ENCODE results near the gene TMEM120A.

TMEM120A gene

DNA sequence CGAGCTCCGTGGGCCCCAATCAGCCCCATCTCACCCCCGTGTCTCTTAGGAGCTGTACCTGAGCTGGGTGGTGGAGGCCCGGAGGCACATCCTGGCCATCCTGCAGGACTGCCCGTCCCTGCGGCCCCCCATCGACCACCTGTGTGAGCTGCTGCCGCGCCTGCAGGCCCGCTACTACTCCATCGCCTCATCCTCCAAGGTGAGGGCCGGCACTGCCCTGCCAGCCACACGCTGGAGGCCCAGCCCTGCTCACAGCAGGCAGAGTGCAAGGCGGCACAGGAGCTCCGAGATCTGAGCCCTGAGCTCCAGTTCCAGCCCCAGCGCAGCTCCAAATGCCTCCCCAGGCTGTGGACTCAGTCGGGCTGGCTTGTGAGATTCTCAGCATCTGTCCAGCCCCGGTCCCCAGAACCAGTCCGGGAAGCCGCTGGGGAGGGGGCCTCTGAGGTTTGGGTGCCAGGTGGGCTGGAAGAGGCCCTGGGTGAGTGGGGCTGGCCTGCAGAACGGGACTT, 9.3 kb downstream of the TMEM120A start:
- H3K9ac ChIP-seq (ENCODE audit: low read depth, low read length), result no peak overlapping the region
- H3K36me3 ChIP-seq (ENCODE audit: insufficient read depth, low read depth, low read length), result peaks cover 78% of the 10 kb centered on the region
- H3K4me3 ChIP-seq (ENCODE audit: low read length), result no peak overlapping the region
- no peaks in the 10 kb centered on the region for H3K27me3 ChIP-seq (ENCODE audit: insufficient read depth, low read length)
- H3K27ac ChIP-seq (ENCODE audit: low read length), result no peak overlapping the region
- H3K9me3 ChIP-seq (ENCODE audit: insufficient read depth, low read depth, low read length), result no peaks in the 10 kb centered on the region
- no peaks in the 10 kb centered on the region for H3K4me1 ChIP-seq (ENCODE audit: insufficient read depth, low read length)

DNA sequence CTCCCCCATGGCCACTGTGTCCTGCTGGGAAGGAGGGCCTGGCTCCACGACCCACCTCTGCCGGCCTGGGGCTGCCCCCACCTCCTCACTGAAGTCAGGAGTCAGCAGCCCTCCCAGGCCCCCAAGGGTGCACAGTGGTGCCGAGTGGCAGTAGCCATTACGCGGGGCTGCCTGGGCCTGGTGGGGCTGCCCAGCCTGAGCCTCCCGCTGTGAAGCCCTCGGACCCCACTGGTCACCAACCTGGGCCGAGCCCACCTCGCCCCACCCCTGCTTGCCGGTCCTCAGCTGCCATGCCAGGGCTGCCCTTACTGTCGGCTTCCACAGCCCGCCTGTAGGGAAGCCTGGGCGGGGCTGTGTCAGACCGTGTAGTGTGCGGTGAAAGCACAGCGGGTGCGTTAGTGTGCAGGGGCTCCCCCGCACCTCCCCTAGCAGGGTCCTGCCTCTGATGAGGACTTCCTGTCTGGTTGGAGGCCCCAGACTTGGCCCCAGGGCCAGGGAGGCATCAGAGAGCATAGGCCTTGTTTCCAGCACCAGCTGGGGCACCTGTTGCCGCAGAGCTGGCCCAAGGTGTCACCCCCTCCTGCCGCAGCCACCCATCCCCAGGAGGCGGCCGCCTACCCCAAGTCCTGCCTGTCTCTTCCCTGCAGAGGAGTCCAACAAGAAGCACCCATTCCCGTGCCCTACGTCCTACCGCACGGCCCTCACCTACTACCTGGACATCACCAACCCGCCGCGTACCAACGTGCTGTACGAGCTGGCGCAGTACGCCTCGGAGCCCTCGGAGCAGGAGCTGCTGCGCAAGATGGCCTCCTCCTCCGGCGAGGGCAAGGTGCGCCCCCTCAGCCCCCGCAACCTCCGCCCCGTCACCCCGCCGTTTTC, 10.0 kb downstream of the TMEM120A start:
- no peak overlapping the region for H3K4me3 ChIP-seq (ENCODE audit: low read length)
- no peak overlapping the region for H3K9ac ChIP-seq (ENCODE audit: low read depth, low read length)
- H3K9me3 ChIP-seq (ENCODE audit: insufficient read depth, low read depth, low read length), result no peaks in the 10 kb centered on the region
- no peak overlapping the region for H3K27ac ChIP-seq (ENCODE audit: low read length)
- H3K27me3 ChIP-seq (ENCODE audit: insufficient read depth, low read length), result no peaks in the 10 kb centered on the region
- H3K4me1 ChIP-seq (ENCODE audit: insufficient read depth, low read length), result no peaks in the 10 kb centered on the region
- H3K36me3 ChIP-seq (ENCODE audit: insufficient read depth, low read depth, low read length), result peaks cover 84% of the 10 kb centered on the region

DNA sequence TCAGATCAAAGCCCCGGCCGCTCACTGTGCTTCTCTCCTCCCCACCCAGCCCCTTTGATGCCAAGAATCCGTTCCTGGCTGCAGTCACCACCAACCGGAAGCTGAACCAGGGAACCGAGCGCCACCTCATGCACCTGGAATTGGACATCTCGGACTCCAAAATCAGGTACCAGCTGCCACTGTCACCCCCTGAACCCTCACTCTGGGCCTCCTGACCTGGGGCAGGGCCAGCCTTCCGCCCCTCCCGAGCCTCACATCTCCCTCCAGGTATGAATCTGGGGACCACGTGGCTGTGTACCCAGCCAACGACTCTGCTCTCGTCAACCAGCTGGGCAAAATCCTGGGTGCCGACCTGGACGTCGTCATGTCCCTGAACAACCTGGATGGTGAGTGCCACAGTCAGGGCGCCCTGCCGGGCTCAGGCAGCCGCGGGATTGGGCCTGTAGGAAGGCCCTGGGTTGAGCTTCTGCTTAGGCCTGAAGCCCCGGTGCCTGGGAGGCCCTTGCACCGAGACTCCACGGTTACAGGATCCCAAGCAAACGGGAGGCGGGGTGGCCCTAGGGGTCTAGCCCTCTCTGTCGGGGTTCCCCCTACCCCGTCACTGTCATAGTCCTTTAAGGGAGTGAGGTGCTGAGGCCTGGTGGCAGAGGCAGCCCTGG, 10.8 kb downstream of the TMEM120A start:
- no peaks in the 10 kb centered on the region for H3K4me1 ChIP-seq (ENCODE audit: insufficient read depth, low read length)
- H3K36me3 ChIP-seq (ENCODE audit: insufficient read depth, low read depth, low read length), result peaks cover 88% of the 10 kb centered on the region
- H3K9ac ChIP-seq (ENCODE audit: low read depth, low read length), result no peak overlapping the region
- H3K4me3 ChIP-seq (ENCODE audit: low read length), result no peak overlapping the region
- H3K9me3 ChIP-seq (ENCODE audit: insufficient read depth, low read depth, low read length), result no peaks in the 10 kb centered on the region
- no peaks in the 10 kb centered on the region for H3K27me3 ChIP-seq (ENCODE audit: insufficient read depth, low read length)
- H3K27ac ChIP-seq (ENCODE audit: low read length), result no peak overlapping the region

DNA sequence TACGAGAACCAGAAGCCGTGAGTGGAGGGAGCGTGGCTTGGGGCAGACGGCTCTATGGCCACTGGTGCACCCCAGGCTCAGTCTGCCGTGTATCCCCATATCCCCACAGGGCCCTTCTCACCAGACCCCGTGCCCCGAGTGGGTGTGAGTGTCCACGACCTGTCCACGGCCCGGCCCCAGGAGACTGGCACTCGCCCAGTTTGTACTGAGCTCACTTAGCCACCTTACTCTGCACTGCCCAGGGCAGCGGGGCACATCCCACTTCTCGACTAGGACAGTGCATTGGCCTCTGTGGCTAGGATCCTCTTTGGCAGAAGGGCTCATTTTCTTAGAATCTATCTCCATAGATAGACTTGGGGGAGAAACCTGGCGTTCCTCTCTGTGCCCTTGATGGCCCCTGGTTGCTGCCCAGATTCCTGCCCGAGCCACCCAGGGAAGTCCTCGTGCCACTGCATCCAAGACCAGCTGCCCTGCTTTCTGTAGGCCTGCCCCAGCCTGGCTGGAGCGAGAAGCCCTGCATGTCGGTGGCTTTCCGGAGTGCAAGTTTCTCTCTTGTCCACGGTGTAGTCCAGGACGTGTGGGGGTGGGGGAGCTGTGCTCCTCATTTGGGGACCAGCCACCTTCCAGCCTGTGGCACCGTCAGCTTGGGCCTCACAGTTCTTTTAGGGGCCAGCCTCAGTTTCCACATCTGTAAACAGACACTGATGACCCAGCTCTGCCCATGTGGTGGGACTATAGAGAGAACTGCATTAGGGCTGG, 11.9 kb downstream of the TMEM120A start:
- no peak overlapping the region for H3K4me3 ChIP-seq (ENCODE audit: low read length)

DNA sequence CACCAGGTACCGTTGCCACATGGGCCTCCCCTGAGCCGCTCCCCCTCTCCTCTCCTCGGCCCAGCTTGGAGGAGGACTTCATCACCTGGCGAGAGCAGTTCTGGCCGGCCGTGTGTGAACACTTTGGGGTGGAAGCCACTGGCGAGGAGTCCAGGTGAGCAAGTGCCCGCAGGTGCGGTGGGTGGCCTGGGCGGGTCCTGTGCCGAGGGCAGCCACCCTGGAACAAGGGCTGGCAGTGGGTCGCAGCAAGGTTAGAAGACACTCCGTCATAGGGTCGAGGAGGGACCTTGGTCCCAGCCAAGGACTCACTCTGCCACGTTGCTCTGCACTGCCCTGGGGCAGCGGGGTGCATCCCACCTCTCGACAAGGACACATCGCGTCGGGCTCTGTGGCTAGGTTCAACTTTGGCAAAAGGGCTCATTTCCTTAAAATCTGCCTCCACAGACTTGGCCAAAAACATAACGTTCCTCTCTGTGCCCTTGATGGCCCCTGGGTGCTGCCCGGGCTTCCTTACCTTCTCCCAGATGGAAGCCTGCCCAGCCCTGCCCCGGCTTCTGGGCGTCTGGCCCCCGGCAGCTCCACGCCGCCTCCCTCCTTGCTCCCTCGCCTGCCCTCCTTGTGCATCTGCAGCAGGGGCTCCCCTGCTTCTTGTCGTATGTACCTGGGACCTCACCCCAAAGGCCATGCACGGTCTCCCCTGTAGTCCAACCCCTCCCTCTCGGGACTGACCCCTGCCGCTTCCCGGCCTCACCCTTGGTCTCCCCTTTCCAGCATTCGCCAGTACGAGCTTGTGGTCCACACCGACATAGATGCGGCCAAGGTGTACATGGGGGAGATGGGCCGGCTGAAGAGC, 12.7 kb downstream of the TMEM120A start:
- H3K36me3 ChIP-seq (ENCODE audit: insufficient read depth, low read depth, low read length), result peaks cover 83% of the 10 kb centered on the region
- no peak overlapping the region for H3K27ac ChIP-seq (ENCODE audit: low read length)
- no peak overlapping the region for H3K9ac ChIP-seq (ENCODE audit: low read depth, low read length)
- no peaks in the 10 kb centered on the region for H3K4me1 ChIP-seq (ENCODE audit: insufficient read depth, low read length)
- H3K9me3 ChIP-seq (ENCODE audit: insufficient read depth, low read depth, low read length), result no peaks in the 10 kb centered on the region
- H3K4me3 ChIP-seq (ENCODE audit: low read length), result no peak overlapping the region
- no peaks in the 10 kb centered on the region for H3K27me3 ChIP-seq (ENCODE audit: insufficient read depth, low read length)

More for the DNA sequence above, 11.9 kb downstream of the TMEM120A start:
- H3K27me3 ChIP-seq (ENCODE audit: insufficient read depth, low read length), result no peaks in the 10 kb centered on the region
- no peak overlapping the region for H3K9ac ChIP-seq (ENCODE audit: low read depth, low read length)
- H3K27ac ChIP-seq (ENCODE audit: low read length), result no peak overlapping the region
- no peaks in the 10 kb centered on the region for H3K9me3 ChIP-seq (ENCODE audit: insufficient read depth, low read depth, low read length)
- no peaks in the 10 kb centered on the region for H3K4me1 ChIP-seq (ENCODE audit: insufficient read depth, low read length)
- H3K36me3 ChIP-seq (ENCODE audit: insufficient read depth, low read depth, low read length), result peaks cover 86% of the 10 kb centered on the region

DNA sequence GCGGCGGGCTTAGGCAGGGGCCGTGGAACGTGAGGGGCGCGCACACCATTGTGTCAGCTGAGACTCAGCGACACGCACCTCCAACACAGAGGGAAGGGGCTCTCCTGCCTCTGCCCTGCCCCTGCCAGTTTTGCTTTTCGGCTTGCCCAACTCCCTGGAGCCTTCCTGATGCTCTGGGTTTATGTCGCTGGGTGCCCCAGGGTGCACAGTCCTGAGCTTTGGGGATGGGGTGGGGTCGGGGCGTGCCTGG, 13.3 kb downstream of the TMEM120A start:
- no peak overlapping the region for H3K4me3 ChIP-seq (ENCODE audit: low read length)
- peaks cover 78% of the 10 kb centered on the region for H3K36me3 ChIP-seq (ENCODE audit: insufficient read depth, low read depth, low read length)
- no peaks in the 10 kb centered on the region for H3K27me3 ChIP-seq (ENCODE audit: insufficient read depth, low read length)
- no peaks in the 10 kb centered on the region for H3K4me1 ChIP-seq (ENCODE audit: insufficient read depth, low read length)
- H3K27ac ChIP-seq (ENCODE audit: low read length), result no peak overlapping the region
- H3K9ac ChIP-seq (ENCODE audit: low read depth, low read length), result no peak overlapping the region
- H3K9me3 ChIP-seq (ENCODE audit: insufficient read depth, low read depth, low read length), result no peaks in the 10 kb centered on the region

DNA sequence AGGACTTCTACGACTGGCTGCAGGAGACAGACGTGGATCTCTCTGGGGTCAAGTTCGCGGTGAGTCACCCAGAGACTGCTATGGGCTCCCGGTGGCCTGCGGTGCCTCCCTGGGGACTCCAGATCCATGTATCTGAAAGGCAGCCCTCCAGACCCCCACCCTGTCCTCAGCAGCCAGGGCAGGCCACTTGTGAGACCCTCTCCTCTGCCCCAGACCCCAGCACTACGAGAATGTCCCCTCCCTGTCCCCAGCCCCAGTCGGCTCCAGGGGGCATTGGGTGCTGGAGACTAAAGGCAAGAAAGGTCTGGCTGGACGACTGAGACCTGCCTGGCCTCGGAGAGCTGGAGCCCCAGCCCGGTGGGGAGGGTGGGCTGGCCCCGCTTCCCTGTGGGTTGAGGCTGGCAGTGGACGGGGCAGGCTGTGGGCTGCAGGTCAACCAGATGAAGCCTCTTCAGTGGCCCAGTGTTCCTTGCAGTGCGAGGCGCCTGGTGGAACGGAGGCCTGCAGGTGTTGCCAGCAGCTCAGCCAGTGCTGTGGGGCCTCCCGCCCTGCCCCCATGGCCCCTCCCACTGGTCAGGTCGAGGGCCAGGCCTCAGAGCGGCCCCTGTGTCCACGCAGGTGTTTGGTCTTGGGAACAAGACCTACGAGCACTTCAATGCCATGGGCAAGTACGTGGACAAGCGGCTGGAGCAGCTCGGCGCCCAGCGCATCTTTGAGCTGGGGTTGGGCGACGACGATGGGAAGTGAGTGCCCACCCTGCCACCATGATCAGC, 13.8 kb downstream of the TMEM120A start:
- H3K9ac ChIP-seq (ENCODE audit: low read depth, low read length), result no peak overlapping the region
- no peaks in the 10 kb centered on the region for H3K9me3 ChIP-seq (ENCODE audit: insufficient read depth, low read depth, low read length)
- peaks cover 73% of the 10 kb centered on the region for H3K36me3 ChIP-seq (ENCODE audit: insufficient read depth, low read depth, low read length)
- no peaks in the 10 kb centered on the region for H3K4me1 ChIP-seq (ENCODE audit: insufficient read depth, low read length)
- no peaks in the 10 kb centered on the region for H3K27me3 ChIP-seq (ENCODE audit: insufficient read depth, low read length)
- H3K4me3 ChIP-seq (ENCODE audit: low read length), result no peak overlapping the region
- H3K27ac ChIP-seq (ENCODE audit: low read length), result no peak overlapping the region

DNA sequence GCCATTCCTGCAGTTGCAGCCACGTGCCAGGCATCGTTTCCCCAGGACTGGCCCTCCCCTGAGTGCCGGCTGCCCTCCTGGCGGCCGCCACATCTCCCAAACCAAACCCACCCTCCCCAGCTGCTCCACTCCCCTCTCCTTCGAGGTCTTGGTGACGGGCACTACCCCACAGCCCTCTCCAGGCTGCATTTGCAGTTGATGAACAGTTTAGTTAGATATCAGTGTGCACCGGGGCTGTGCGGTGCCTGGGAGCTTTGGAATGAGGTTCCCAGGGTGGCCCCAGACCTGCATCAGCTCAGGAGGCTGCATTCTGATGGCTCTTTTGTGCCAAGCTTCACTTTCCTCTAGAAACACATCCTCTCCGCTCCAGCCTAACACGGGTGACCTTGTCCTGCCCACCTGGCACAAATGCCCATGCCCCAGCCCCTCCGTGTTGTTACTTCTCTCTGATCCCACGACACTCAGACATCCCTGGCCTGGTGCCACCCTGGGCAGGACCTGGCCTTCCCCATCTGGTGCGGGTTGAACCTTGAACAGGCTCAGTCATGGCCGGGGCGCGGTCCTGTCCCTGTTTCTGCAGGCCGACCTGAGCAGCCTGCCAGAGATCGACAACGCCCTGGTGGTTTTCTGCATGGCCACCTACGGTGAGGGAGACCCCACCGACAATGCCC, 14.5 kb downstream of the TMEM120A start:
- Histone ChIP-seq H3K9ac (ENCODE audit: low read depth, low read length) (no peak overlapping the region), H3K4me1 (ENCODE audit: insufficient read depth, low read length) (no peaks in the 10 kb centered on the region), H3K9me3 (ENCODE audit: insufficient read depth, low read depth, low read length) (no peaks in the 10 kb centered on the region), H3K27me3 (ENCODE audit: insufficient read depth, low read length) (no peaks in the 10 kb centered on the region), H3K27ac (ENCODE audit: low read length) (no peak overlapping the region), H3K36me3 (ENCODE audit: insufficient read depth, low read depth, low read length) (peaks cover 65% of the 10 kb centered on the region), H3K4me3 (ENCODE audit: low read length) (no peak overlapping the region)

DNA sequence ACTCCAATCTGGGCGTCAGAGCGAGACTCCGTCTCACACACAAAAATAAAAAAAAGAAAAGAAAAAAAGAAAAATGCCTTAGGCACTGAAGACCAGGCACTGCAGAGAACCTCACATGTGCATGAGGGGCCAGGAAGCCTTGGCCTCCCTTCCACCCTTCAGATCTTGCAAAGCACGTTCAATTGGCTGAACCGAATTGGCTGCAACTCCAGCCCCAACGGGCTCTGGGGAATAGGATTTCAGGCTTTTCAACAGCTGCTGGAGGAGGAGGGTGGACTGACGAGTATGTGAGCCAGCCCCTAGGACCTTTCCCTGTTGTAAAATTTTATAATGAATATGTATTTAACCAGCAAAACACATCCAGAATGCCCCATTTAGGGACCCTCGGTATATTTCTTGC, 16.7 kb downstream of the TMEM120A start:
- Histone ChIP-seq H3K4me3 (ENCODE audit: low read length) (no peak overlapping the region), H3K4me1 (ENCODE audit: insufficient read depth, low read length) (no peaks in the 10 kb centered on the region), H3K36me3 (ENCODE audit: insufficient read depth, low read depth, low read length) (peaks cover 59% of the 10 kb centered on the region), H3K27ac (ENCODE audit: low read length) (no peak overlapping the region), H3K9ac (ENCODE audit: low read depth, low read length) (no peak overlapping the region), H3K27me3 (ENCODE audit: insufficient read depth, low read length) (no peaks in the 10 kb centered on the region), H3K9me3 (ENCODE audit: insufficient read depth, low read depth, low read length) (no peaks in the 10 kb centered on the region)

DNA sequence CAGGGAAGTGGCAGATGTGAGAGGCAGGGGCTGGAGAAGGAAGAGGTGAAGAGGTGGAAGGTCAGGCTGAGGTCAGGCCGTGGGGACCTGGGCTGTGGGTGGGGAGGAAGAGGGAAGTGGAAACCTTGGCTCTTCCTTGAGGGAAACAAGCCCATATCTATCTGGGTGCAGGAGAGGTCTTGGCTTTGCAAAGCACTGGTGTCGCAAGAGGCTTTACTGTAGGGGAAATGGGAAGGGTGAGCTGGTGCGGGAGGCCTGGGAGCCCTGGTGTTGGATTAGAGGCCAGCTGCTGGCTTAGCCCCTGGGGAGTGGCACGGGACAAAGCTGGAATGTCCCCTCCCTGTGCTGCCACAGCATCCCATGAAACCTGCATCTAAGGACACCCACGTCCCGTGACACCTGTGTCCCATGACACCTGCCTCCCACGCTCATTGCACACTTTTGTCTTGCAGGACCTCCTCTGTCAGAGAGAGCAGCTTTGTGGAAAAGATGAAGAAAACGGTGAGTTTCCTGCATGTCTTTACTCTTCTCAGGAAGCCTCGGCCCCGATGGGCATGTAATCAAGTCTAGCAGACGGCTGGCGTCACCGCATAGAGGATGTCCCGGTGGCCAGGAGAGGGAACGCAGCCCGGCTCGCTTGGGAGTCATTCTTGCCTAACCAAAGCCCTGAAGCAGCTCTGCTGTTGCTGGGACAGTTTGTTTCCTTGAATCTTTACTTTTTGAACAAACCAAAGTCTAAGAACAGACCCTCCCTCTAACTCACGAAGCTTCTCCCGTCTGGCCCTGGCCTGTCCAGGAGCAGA, 22.2 kb downstream of the TMEM120A start:
- Histone ChIP-seq H3K27me3 (ENCODE audit: insufficient read depth, low read length) (no peaks in the 10 kb centered on the region), H3K4me1 (ENCODE audit: insufficient read depth, low read length) (no peaks in the 10 kb centered on the region), H3K4me3 (ENCODE audit: low read length) (no peak overlapping the region), H3K36me3 (ENCODE audit: insufficient read depth, low read depth, low read length) (peaks cover 32% of the 10 kb centered on the region), H3K9ac (ENCODE audit: low read depth, low read length) (no peak overlapping the region), H3K27ac (ENCODE audit: low read length) (no peak overlapping the region), H3K9me3 (ENCODE audit: insufficient read depth, low read depth, low read length) (no peaks in the 10 kb centered on the region)

Data from iPS-20b (cell line).